Gastroesophageal sphincter (tissue), 3 donors: Measurements from ENCODE around the gene PLPPR3.

Experiments
- EP300 ChIP-seq: sonication (generic); formaldehyde crosslinking; IDR thresholded peaks from one replicate; pipeline ENCODE4 v1.6.1; 2017; ENCODE audit warnings: antibody characterized with exemption, mild to moderate bottlenecking
- POLR2A ChIP-seq, 2 donors: fragments of 450-650 bp; IDR thresholded peaks; one replicate each; pipeline ENCODE4 v1.6.1; 2017; ENCODE audit warnings: antibody characterized with exemption in 2 of 2, mild to moderate bottlenecking in 2 of 2, moderate library complexity in 1 of 2
- POLR2AphosphoS5 ChIP-seq: sonication (generic); formaldehyde crosslinking; IDR thresholded peaks from one replicate; pipeline ENCODE4 v1.6.1; 2017; ENCODE audit warnings: antibody characterized with exemption
- TF ChIP-seq, protein P1 (sequence below), 4 experiments: fragments of 200-600 bp in 2 of 4; fragments of 450-650 bp in 2 of 4; sonication (generic) in 1 of 4; IDR thresholded peaks; one replicate each; pipeline ENCODE4 v1.5.1; 2017 to 2019; ENCODE audit warnings: antibody characterized with exemption in 4 of 4, mild to moderate bottlenecking in 2 of 4, moderate library complexity in 2 of 4

- TF ChIP-seq, protein P1, sequence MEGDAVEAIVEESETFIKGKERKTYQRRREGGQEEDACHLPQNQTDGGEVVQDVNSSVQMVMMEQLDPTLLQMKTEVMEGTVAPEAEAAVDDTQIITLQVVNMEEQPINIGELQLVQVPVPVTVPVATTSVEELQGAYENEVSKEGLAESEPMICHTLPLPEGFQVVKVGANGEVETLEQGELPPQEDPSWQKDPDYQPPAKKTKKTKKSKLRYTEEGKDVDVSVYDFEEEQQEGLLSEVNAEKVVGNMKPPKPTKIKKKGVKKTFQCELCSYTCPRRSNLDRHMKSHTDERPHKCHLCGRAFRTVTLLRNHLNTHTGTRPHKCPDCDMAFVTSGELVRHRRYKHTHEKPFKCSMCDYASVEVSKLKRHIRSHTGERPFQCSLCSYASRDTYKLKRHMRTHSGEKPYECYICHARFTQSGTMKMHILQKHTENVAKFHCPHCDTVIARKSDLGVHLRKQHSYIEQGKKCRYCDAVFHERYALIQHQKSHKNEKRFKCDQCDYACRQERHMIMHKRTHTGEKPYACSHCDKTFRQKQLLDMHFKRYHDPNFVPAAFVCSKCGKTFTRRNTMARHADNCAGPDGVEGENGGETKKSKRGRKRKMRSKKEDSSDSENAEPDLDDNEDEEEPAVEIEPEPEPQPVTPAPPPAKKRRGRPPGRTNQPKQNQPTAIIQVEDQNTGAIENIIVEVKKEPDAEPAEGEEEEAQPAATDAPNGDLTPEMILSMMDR (IDR thresholded peaks at IDR 0.05), result no peak
- TF ChIP-seq POLR2AphosphoS5, result no peak
- no peak for TF ChIP-seq POLR2A (IDR thresholded peaks at IDR 0.05)
- TF ChIP-seq EP300, result no peak
Measured at GRCh38 chr19:810077-810855, 11.5 kb downstream of the PLPPR3 start.
